A549 (cell line): Measurements from ENCODE around the gene IPO9. TPM values are rescaled to one million over a fixed set of nuclear protein-coding genes. Genes with fewer than 3 reads are reported as not detected.

Source experiments
- ATAC-seq, 2 experiments: fragments of 200-7000 bp in 1 of 2; fragments of >200 bp in 1 of 2; cut with Nextera tagmentation in 1 of 2; cut with Tn5 transposase in 1 of 2; 3 replicates each; pipeline versions ENCODE4 v1.8.0 to v1.9.1; 2018 to 2020; ENCODE audit warnings: mild to moderate bottlenecking in 1 of 2, moderate library complexity in 1 of 2
- CTCF ChIA-PET: fragments of 300-600 bp; sonication (Branson Sonifier 250); formaldehyde crosslinking; extraction: SDS; loops from one replicate; lab custom pipeline; 2021; ENCODE audit warnings: antibody characterized with exemption, inconsistent platforms; lab: Yijun Ruan, JAX
- POLR2A ChIA-PET: fragments of 350-600 bp; formaldehyde crosslinking; extraction: SDS; loops from one replicate; lab custom pipeline; 2021; ENCODE audit warnings: antibody characterized with exemption, inconsistent platforms; lab: Yijun Ruan, JAX
- DNase-seq, 2 experiments: peaks; one replicate each; pipeline versions ENCODE4 v3.0.0 to v3.0.0-alpha.2; 2011 to 2016; ENCODE audit warnings: low read depth in 1 of 2, low spot score in 1 of 2
- FAIRE-seq: peaks from 2 replicates; lab custom pipeline; 2011; peaks lifted over from hg19 to GRCh38; lab: Jason Lieb, UNC
- H3K27ac ChIP-seq, 2 experiments: fragments of >200 bp; sonication (Bioruptor Twin); formaldehyde crosslinking; 3 replicates each; pipeline ENCODE4 v1.5.1; 2016 to 2017
- H3K4me1 ChIP-seq: fragments of >200 bp; sonication (Bioruptor Twin); formaldehyde crosslinking; 3 replicates; pipeline ENCODE4 v1.6.1; 2016
- H3K4me2 ChIP-seq: fragments of >200 bp; sonication (Bioruptor Twin); formaldehyde crosslinking; 3 replicates; pipeline ENCODE4 v1.6.1; 2016
- H3K4me3 ChIP-seq: fragments of >200 bp; sonication (Bioruptor Twin); formaldehyde crosslinking; 3 replicates; pipeline ENCODE4 v1.5.1; 2016
- H3K9me3 ChIP-seq: fragments of >200 bp; sonication (Bioruptor Twin); formaldehyde crosslinking; 3 replicates; pipeline ENCODE4 v1.6.1; 2016
- ATOH8 ChIP-seq: fragments of 250-450 bp; sonication (Bioruptor Pico); IDR thresholded peaks from 2 replicates; pipeline ENCODE4 v1.5.0; 2020; ENCODE audit warnings: low read depth, mild to moderate bottlenecking, moderate library complexity
- BHLHE40 ChIP-seq: IDR thresholded peaks from 2 replicates; pipeline ENCODE4 v1.6.1; 2012; ENCODE audit warnings: low read depth, low read length, inconsistent platforms
- CBX8 ChIP-seq: fragments of 200-600 bp; sonication (generic); IDR thresholded peaks from 2 replicates; pipeline ENCODE4 v1.6.1; 2016
- CTCF ChIP-seq: fragments of >200 bp; sonication (Bioruptor Twin); formaldehyde crosslinking; IDR thresholded peaks from 3 replicates; pipeline ENCODE4 v1.5.1; 2016
- EHMT2 ChIP-seq: fragments of 200-600 bp; sonication (generic); IDR thresholded peaks from 2 replicates; pipeline ENCODE4 v1.6.1; 2016; ENCODE audit warnings: antibody characterized with exemption, low read depth, mild to moderate bottlenecking, moderate library complexity
- ELK1 ChIP-seq: fragments of 150-350 bp; IDR thresholded peaks from 2 replicates; pipeline ENCODE4 v1.6.1; 2014; ENCODE audit warnings: low read depth, mild to moderate bottlenecking, low read length
- ESRRA ChIP-seq: fragments of 150-350 bp; IDR thresholded peaks from 2 replicates; pipeline ENCODE4 v1.6.1; 2014; ENCODE audit warnings: mild to moderate bottlenecking, low read length, borderline replicate concordance
- FOSL2 ChIP-seq, 2 experiments: fragments of 450-650 bp in 1 of 2; fragments of >200 bp in 1 of 2; sonication (Bioruptor Twin) in 1 of 2; formaldehyde crosslinking; IDR thresholded peaks; 2 replicates each; pipeline versions ENCODE4 v1.5.0 to v1.6.1; 2016 to 2020; ENCODE audit warnings: mild to moderate bottlenecking in 1 of 2, moderate library complexity in 1 of 2
- FOXS1 ChIP-seq: fragments of 250-450 bp; sonication (Bioruptor Pico); IDR thresholded peaks from 2 replicates; pipeline ENCODE4 v1.5.0; 2020; ENCODE audit warnings: mild to moderate bottlenecking, moderate library complexity
- GATA3 ChIP-seq: IDR thresholded peaks from 2 replicates; pipeline ENCODE4 v1.6.1; 2012; ENCODE audit warnings: borderline replicate concordance
- HDAC2 ChIP-seq: fragments of 200-600 bp; sonication (generic); IDR thresholded peaks from 2 replicates; pipeline ENCODE4 v1.6.1; 2016
- HMGXB4 ChIP-seq: fragments of 250-450 bp; sonication (Bioruptor Pico); IDR thresholded peaks from 2 replicates; pipeline ENCODE4 v1.5.0; 2021; ENCODE audit warnings: mild to moderate bottlenecking, moderate library complexity, borderline replicate concordance
- HOXA7 ChIP-seq: fragments of 250-450 bp; sonication (Bioruptor Pico); IDR thresholded peaks from 2 replicates; pipeline ENCODE4 v1.5.0; 2020; ENCODE audit warnings: mild to moderate bottlenecking, moderate library complexity
- HOXB5 ChIP-seq: fragments of 250-450 bp; sonication (Bioruptor Pico); IDR thresholded peaks from 2 replicates; pipeline ENCODE4 v1.5.0; 2020; ENCODE audit warnings: mild to moderate bottlenecking, moderate library complexity
- JUN ChIP-seq, 2 experiments: fragments of >200 bp; sonication (Bioruptor Twin); formaldehyde crosslinking; IDR thresholded peaks; 2 replicates in 1 of 2; 3 replicates in 1 of 2; pipeline ENCODE4 v1.6.1; 2016 to 2017
- KDM5A ChIP-seq: fragments of 200-600 bp; sonication (generic); IDR thresholded peaks from 2 replicates; pipeline ENCODE4 v1.6.1; 2016; ENCODE audit warnings: antibody characterized with exemption, mild to moderate bottlenecking
- MAX ChIP-seq: IDR thresholded peaks from 2 replicates; pipeline ENCODE4 v1.6.1; 2012
- MAZ ChIP-seq: fragments of 150-350 bp; IDR thresholded peaks from 2 replicates; pipeline ENCODE4 v1.6.1; 2014; ENCODE audit warnings: antibody characterized with exemption, low read depth, low read length, borderline replicate concordance
- NPAS2 ChIP-seq: fragments of 250-450 bp; sonication (Bioruptor Pico); IDR thresholded peaks from 2 replicates; pipeline ENCODE4 v1.8.0; 2022; ENCODE audit warnings: mild to moderate bottlenecking, moderate library complexity, borderline replicate concordance
- PBX3 ChIP-seq: IDR thresholded peaks from 2 replicates; pipeline ENCODE4 v1.6.1; 2012
- PHF8 ChIP-seq: fragments of 200-600 bp; sonication (generic); IDR thresholded peaks from 2 replicates; pipeline ENCODE4 v1.6.1; 2016; ENCODE audit warnings: low read depth, mild to moderate bottlenecking, antibody characterized with exemption, moderate library complexity, borderline replicate concordance
- POLR2AphosphoS2 ChIP-seq: conservative IDR thresholded peaks from 2 replicates; pipeline ENCODE4 v1.6.1; 2012; ENCODE audit warnings: low read length, improper control_type of control experiment, inconsistent platforms
- RFX5 ChIP-seq: fragments of 450-650 bp; IDR thresholded peaks from 2 replicates; pipeline ENCODE4 v1.7.1; 2014; ENCODE audit warnings: antibody characterized with exemption, mild to moderate bottlenecking, moderate library complexity
- SREBF2 ChIP-seq: fragments of 450-650 bp; IDR thresholded peaks from 2 replicates; pipeline ENCODE4 v1.6.1; 2014; ENCODE audit warnings: mild to moderate bottlenecking, moderate library complexity
- TP53 ChIP-seq: fragments of 250-450 bp; sonication (Bioruptor Pico); IDR thresholded peaks from 2 replicates; pipeline ENCODE4 v1.5.0; 2021; ENCODE audit warnings: mild to moderate bottlenecking, moderate library complexity
- ZSCAN20 ChIP-seq: fragments of 250-450 bp; sonication (Bioruptor Pico); IDR thresholded peaks from 2 replicates; pipeline ENCODE4 v1.8.0; 2022; ENCODE audit warnings: mild to moderate bottlenecking, moderate library complexity
- WGBS: methylation state at CpG from one replicate; pipeline ENCODE4 v1.1.6; 2017; ENCODE audit errors: missing lambda C conversion rate; 5-methylcytosine and 5-hydroxymethylcytosine counted together
- polyA plus RNA-seq, 4 experiments: library from polyadenylated mRNA; depleted of rRNA in 3 of 4; stranded (reverse); fragments of >200 nt; fragmentation: RNase III in 1 of 4; extraction: RNeasy Plus Mini Kit Qiagen cat#74134 plus additional on column Dnase treatment in 1 of 4; gene quantifications; 2 replicates in 3 of 4; 3 replicates in 1 of 4; pipeline ENCODE4 v1.2.3, GENCODE V29; 2011 to 2017

IPO9 gene
- polyA plus RNA-seq, 2 of the 4 experiments (the other 2 are of a cell fraction), result 40.1 to 77.5 TPM

- Histone ChIP-seq H3K4me2 (no peak overlapping the region), H3K9me3 (no peaks in the 10 kb centered on the region), H3K4me3 (no peak overlapping the region), H3K27ac (no peak overlapping the region), H3K4me1 (peaks cover 13% of the 10 kb centered on the region; the same call in 2 of the 3 replicates)
- TF ChIP-seq KDM5A (no peak), CBX8 (no peak), HOXA7 (CRISPR knock-in tag) (no peak), CTCF (no peak), HDAC2 (no peak), ESRRA (no peak), HMGXB4 (no peak), FOSL2 (IDR thresholded peaks at IDR 0.05) (no peak), FOSL2 (CRISPR knock-in tag; IDR thresholded peaks at IDR 0.05) (no peak), NPAS2 (CRISPR knock-in tag) (no peak), BHLHE40 (no peak), ELK1 (no peak), EHMT2 (no peak), PBX3 (no peak), MAX (no peak), POLR2AphosphoS2 (no peak), JUN (IDR thresholded peaks at IDR 0.05) (no peak), ZSCAN20 (CRISPR knock-in tag) (no peak), RFX5 (no peak), HOXB5 (CRISPR knock-in tag) (no peak)
- FAIRE-seq, result no peak
- ATAC-seq, result no peak
- no peak for DNase-seq
- ChIA-PET CTCF (interaction anchor here (0.6 to 24.4 kb wide), 6 partner anchors 12 to 221 kb away, joined by 3 to 903 read pairs (median 6); no protein-coding TSS in a partner anchor), POLR2A (no interaction called here)
- 82% methylated on average over 6 of the region's 6 CpGs for WGBS
These were observed 48.0 kb upstream of the IPO9 start for GRCh38 chr1:201780952-201781351.

GRCh38 chr1:201781437-201781836 is 47.5 kb upstream of the IPO9 start:
- FAIRE-seq, result no peak
- POLR2A ChIA-PET, result no interaction called here
- no peak for ATAC-seq
- H3K27ac ChIP-seq, result no peak overlapping the region
- peaks cover 13% of the 10 kb centered on the region; the same call in 2 of the 3 replicates for H3K4me1 ChIP-seq
- no peak overlapping the region for H3K4me3 ChIP-seq
- no peak overlapping the region for H3K4me2 ChIP-seq
- H3K9me3 ChIP-seq, result no peaks in the 10 kb centered on the region
- DNase-seq, result no peak
- CTCF ChIA-PET, result interaction anchor here (0.9 to 24.4 kb wide), 5 partner anchors 12 to 251 kb away, joined by 3 to 903 read pairs (median 10); no protein-coding TSS in a partner anchor
- WGBS, result 80% methylated on average over 1 of the region's 1 CpG
- no peak for TF ChIP-seq ATOH8
- TF ChIP-seq MAX, result no peak
- no peak for TF ChIP-seq MAZ
- TF ChIP-seq SREBF2, result no peak
- TF ChIP-seq GATA3, result no peak
- no peak for TF ChIP-seq PHF8
- TF ChIP-seq FOXS1 (CRISPR knock-in tag), result no peak
- no peak for TF ChIP-seq TP53
